GM12801 (cell line): ENCODE data around the gene CYSLTR2.

Experiments used
- CTCF ChIP-seq: IDR thresholded peaks from one replicate; pipeline ENCODE4 v1.5.1; 2011; ENCODE audit warnings: control low read depth; ENCODE audit not compliant: insufficient read length; ENCODE audit errors: extremely low read depth

The CYSLTR2 gene

GRCh38 chr13:48760626-48761025 lies 106.9 kb downstream of the CYSLTR2 start:
- no peak for TF ChIP-seq CTCF
